PC-9 (cell line): ENCODE results near the gene MTUS2.

Source experiments
- CTCF ChIP-seq: fragments of 200-600 bp; sonication (generic); conservative IDR thresholded peaks from 2 replicates; pipeline ENCODE4 v1.6.1; 2017; ENCODE audit warnings: mixed run types, antibody characterized with exemption, mild to moderate bottlenecking, moderate library complexity
- EZH2 ChIP-seq: fragments of 200-600 bp; sonication (generic); IDR thresholded peaks from 2 replicates; pipeline ENCODE4 v1.8.0; 2017; ENCODE audit warnings: antibody characterized with exemption, low read depth

- TF ChIP-seq CTCF = no peak
- no peak for TF ChIP-seq EZH2
Observed at GRCh38 chr13:28859717-28860116, 39.6 kb downstream of the MTUS2 start.
